GM19043 (cell line): ENCODE data around the gene SLC12A6.
"Not testable (repeated sequence)": the region's sequence is repeated elsewhere in the genome, so short reads cannot be mapped to it uniquely, and the experiment has no call there.

Experiments used
- ATAC-seq: cut with Tn5 transposase; IDR thresholded peaks from one replicate; pipeline ENCODE4 v1.9.1; 2021; ENCODE audit warnings: low read depth; ENCODE audit not compliant: unreplicated experiment

The SLC12A6 gene

GRCh38 chr15:34358367-34358766 lies 20.8 kb upstream of the SLC12A6 start:
- ATAC-seq: no peak

GRCh38 chr15:34357653-34358052 lies 20.1 kb upstream of the SLC12A6 start:
- no peak for ATAC-seq

GRCh38 chr15:34355241-34355640 lies 17.7 kb upstream of the SLC12A6 start:
- ATAC-seq: no peak

GRCh38 chr15:34354286-34354685 lies 16.7 kb upstream of the SLC12A6 start:
- no peak for ATAC-seq

GRCh38 chr15:34353627-34354026 lies 16.0 kb upstream of the SLC12A6 start:
- no peak for ATAC-seq

GRCh38 chr15:34352996-34353395 lies 15.4 kb upstream of the SLC12A6 start:
- not testable (repeated sequence) for ATAC-seq

- no peak for ATAC-seq
Measured at GRCh38 chr15:34349769-34350168, 12.2 kb upstream of the SLC12A6 start.

- ATAC-seq: no peak
Measured at GRCh38 chr15:34348735-34349300, 11.2 kb upstream of the SLC12A6 start.

GRCh38 chr15:34347951-34348638 lies 10.5 kb upstream of the SLC12A6 start:
- no peak for ATAC-seq

GRCh38 chr15:34342737-34343575 lies 5.4 kb upstream of the SLC12A6 start, which contains the start of the genes NOP10 and NUTM1:
TSS of gene NOP10 (minus strand) at chr15:34343136. CDS start at chr15:34343073, 63 bp downstream.
TSS of gene NUTM1 (plus strand) at chr15:34343315. CDS start at chr15:34343697, 382 bp downstream.
- peak; percentile 86 for ATAC-seq

- ATAC-seq: not testable (repeated sequence)
Measured at GRCh38 chr15:34342213-34342736, 4.7 kb upstream of the SLC12A6 start.

- no peak for ATAC-seq
Measured at GRCh38 chr15:34341381-34342212, 4.0 kb upstream of the SLC12A6 start.

GRCh38 chr15:34339946-34340345 lies 2.4 kb upstream of the SLC12A6 start:
- no peak for ATAC-seq

- ATAC-seq: no peak
Measured at GRCh38 chr15:34338347-34338746, 766 bp upstream of the SLC12A6 start.

- peak; percentile 0 for ATAC-seq
Measured at GRCh38 chr15:34336991-34337556, 507 bp downstream of the SLC12A6 start.

- ATAC-seq: no peak
Measured at GRCh38 chr15:34336231-34336990, 1.2 kb downstream of the SLC12A6 start.

GRCh38 chr15:34335176-34336032 lies 2.2 kb downstream of the SLC12A6 start:
- ATAC-seq: no peak

- ATAC-seq: no peak
Measured at GRCh38 chr15:34334672-34335071, 2.9 kb downstream of the SLC12A6 start.
